T-helper 22 cell (primary cell): Measurements from ENCODE around the gene MACROD2.
"Not testable (repeated sequence)": the region's sequence is repeated elsewhere in the genome, so short reads cannot be mapped to it uniquely, and the experiment has no call there.

ENCODE experiments used
- DNase-seq: peaks from one replicate; pipeline ENCODE4 v3.0.0-alpha.2; 2020; ENCODE audit warnings: low read depth

MACROD2 gene

DNA sequence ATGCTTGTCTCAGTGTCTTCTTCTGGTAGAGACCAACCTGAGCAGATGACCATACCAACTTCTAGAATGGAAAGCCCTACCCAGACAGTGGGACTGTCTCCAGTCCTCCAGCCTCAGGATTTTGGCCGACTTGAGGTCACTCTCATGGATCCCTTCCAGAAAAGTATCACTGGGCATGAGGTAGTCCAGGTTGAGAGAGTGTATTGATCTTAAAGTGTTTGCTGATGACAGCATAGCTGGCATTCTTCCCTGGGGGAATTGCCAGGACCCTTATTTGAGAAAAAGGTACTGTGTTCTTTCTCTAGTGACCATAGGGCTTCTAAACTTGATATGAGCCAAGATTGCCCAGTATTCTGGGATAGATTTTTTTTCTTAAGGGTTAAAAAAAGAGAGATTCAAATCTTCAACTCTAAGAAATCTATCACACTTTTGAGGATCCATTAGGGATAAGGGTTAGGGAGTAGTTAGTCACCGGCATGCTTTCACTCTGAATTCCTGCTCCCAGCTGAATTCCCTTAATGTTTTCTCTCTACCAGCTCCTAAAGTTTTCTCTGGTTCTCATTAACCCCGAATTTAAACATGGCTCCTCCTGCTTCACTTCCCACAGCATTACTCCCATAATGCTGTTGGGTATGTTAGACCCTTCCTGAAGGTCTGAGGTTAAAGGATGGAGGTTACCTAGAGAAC is 415.7 kb downstream of the MACROD2 start:
- no peak for DNase-seq

DNA sequence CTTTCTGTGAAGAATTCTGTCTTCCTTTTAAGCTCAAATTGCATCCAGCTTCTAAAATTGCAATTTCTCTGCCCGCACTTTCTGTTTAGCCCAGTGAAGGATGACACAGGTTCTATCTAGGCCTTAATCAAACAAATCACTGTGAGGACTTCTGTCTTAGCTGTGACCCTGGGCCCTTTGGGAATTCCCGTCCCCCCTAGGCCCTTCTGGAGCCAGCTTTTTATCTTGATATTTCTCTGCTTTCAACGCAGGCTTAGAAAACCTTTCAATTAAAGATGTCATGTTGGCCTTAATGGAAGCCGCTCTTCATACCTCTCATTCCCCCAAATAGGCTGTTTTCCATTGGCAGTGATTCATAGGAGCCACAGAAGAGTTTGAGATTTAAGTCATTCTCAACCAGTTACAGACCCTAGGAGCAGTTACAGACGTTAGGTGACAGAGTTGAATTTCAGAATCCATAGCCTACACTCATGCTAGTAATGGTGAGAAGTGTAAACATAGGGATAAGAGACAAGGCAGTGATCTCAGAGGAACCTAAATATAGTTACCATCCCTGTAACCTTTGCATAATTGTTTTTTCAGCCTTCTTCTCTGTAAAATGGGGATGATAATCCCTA is 416.9 kb downstream of the MACROD2 start:
- no peak for DNase-seq

DNA sequence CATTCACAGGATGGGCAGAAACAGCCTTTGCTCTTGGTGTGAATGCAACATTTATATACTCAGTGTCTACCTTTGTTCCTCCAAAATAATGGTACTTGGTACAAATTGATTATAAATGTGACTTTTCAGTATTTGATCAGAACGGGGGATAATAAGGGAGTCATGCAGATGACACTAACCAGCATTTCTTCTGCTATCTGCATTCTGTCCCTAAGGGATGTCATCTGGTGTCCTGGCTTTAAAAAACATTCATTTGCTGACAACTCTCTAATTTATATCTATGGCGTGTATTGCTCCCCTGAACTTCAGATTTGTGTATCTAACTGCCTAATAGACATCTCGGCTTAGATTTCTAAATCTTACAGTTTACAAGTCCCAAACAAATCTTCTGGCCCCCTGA is 418.5 kb downstream of the MACROD2 start:
- no peak for DNase-seq

DNA sequence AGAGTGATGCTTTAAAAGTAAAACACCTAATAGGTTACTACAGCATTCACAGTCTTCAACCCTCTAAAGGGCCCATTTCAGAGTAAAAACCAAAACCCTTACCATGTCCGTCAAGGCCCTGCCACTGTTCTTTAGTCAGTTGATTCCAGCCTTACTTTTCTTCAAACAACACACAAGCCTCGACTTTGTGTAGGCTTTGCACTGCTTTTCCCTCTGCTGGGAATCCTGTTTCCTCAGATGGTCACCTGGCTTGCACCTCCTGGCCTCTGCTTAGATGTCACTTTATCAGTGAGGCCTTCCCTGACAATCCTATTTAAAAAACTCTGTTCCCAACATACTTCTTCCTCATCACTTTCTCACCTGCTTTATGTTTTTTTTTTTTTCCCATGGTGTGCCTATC is 419.2 kb downstream of the MACROD2 start:
- DNase-seq: no peak

DNA sequence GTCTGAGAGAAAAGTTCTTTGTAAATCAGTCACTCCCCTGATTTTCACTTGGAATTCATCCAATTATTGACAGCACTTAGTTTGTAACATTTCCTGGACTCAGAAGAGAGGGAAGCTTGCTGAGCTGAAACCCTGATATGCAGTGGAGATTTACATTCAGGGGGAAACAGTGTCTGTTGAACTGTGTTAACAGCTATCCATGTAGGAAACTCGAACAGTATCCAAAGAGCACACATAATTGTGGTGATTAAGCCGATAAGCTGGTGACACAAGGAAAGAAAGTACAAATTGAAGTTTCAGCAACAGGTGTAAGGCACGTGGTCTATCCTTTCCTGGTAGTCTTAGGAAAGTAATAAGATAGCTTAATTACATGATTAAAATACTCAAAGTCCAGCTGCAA is 420.2 kb downstream of the MACROD2 start:
- DNase-seq: no peak

DNA sequence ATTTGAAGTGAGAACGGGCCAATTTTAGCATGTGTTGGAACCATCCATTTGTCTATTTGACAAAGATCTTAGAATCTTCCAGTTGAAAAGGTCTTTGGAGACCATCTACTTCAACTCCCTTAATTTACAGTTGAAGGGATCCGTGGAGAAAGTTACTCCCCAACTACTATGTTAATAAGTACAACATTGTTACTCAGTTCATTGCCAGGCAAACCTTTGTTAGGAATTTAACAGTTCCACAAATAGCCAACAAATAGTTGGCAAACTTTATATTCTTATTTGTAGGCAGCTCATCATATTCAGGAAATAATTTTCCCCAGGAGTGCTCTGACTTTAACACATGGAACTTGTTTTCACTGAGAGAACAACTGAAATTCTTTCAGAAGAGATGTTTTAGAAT is 423.1 kb downstream of the MACROD2 start:
- no peak for DNase-seq

DNA sequence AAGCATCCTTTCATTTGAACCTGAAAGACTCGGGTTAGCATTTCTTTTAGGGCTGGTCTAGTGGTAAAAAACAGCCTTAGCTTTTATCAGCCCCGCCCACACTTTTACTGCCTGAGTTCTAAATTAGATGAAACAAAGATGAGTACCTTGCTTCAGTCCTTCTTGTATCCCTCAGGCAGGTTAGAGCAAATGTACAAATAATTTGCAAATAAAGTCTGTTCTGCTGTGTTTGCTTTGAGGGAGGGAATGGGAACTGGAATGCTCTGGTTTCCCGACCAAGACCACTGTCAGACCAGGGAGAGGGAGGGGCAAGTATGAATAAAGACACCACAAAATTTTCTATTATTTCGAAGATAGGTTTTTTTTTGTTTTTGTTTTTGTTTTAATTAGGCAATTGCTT is 427.6 kb downstream of the MACROD2 start:
- no peak for DNase-seq

DNA sequence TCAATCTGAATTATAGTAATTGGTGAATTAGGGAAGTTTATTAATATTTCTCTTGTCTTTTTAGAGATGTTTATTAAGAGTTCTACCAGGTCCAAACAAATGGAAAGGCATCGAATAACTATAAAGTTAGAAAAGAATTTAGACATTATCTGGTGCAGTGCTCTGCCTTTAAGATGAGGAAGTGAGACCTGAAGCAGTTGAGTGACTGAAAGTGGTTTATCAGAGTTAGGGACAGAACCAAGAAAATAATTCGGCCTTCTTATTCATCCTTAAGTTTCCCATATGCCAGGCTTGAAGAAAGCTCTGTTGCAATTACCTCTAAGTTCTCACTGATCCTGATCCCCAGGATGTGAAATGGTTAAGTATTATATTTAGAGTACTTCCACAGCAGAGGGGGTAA is 436.3 kb downstream of the MACROD2 start:
- no peak for DNase-seq

DNA sequence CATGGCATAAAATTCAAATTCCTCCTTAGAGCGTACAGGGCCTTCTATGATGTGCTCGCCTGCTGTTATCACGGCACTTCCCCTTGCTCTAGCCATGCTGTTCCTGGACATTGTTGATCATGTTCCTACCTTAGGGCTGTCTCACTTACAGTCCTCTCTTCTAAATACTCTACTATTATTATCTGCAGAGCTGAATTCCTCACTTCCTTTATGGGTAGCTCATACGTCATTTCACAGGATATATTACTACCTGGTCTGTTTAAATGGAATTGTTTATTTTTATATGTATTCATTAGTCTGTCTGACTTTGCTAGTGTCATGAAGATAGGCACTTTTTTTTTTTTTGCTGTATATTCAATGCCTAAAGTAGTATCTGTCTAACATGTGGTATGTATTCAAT is 436.8 kb downstream of the MACROD2 start:
- no peak for DNase-seq

DNA sequence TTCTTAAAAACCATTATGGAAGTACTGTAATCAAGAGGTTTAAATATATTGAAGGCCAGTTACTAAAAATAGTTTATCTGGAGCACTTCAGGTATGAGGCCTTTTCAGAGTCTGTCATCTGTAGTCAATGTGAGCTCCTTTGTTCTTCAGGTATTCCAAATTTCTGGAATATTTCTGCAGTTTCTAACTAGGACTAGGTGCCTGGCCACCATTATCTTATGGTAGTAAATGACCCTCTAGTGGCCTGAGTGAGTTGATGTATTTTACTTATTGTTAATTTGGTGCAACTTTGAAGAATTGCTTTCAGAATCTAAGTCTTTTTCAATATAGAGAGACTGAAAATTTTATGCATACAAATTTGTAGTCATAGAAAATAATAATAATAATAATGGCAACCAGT is 437.3 kb downstream of the MACROD2 start:
- no peak for DNase-seq

DNA sequence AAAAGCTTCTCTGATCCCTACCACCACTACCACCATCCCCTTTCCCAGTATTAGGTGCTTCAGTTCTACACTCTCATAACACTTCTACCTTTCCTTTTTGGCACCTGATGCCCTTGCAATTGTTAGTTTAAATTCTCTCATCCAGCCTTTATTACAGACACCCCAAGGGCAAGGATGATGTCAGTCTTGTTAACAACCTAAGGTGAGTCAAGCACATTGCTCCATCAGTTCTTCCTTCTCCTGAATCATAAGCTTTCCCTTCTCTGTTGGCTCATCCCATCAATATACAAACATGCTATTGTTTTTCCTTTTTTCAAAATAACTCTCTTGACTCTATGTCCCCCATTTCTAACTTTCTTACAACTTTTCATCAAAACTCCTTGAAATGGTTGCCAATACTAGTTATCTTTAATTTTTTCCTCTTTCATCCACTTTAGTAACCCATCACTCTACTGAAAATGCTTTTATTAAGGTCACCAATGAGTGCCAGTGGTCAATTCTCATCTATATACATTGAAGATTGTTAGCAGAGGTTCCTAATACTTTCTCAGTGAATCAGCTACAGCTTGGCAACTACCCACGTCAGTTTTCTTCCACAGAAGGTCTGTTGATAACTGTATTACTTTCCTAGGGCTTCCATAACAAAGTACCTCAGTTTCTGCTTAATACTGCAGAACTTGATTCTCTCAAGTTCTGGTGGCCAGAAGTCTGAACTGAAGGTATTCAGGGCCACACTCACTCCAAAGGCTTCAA is 439.2 kb downstream of the MACROD2 start:
- DNase-seq: no peak

DNA sequence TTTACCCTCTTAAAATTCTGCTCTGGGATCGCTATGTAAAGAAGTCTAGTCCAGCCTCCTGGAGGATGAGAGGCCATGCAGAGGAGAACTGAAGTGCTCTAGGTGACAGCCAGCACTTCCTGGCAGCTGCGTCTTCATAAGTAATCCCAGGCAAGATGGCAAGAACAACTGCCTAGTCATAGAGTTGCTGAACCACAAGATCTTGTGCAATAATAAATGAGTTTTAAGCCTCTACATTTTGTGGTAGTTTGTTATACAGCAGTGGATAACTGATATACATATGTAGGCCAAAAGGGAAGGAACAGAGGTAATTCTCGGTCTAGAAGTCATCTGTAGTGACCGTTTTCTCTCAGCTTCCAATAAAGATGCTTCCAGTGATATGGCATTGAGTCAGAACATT is 445.9 kb downstream of the MACROD2 start:
- DNase-seq: no peak

DNA sequence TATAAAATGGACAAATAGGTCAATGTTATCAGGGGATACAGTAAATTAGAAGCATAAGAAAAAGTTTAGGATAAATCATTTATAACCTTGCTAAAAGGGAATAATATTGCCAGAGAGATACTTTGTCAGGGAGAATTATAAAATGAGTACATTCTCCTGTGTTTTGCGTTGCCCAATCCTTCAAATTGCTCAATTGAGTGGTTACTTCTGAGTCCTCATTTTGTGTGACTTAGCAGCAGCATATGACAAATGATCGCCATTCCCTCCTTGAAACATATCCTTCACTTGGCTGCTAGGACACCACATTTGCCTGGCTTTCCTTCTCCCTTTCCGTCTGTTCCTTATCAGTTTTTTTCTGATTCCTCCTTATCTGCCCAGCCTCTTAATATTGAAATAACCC is 448.8 kb downstream of the MACROD2 start:
- DNase-seq: no peak

DNA sequence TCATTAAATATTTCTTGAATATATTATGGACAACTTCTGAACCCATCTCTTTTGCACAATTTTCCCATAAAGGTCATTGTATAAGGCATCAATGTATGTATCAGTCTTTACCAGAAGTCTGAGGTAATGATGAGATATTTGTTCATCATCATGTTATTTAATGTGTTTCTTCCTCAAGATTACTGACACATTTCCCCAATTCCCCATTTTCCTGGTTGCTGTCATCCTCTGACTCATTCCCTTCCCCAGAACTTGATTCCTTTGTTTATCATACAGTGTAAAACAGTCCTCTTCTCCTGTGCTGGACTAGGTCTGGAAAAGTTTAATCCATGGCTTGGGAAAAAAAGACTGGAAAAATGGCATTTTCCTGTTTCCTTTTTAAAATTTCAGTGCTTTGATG is 450.0 kb downstream of the MACROD2 start:
- DNase-seq: no peak

DNA sequence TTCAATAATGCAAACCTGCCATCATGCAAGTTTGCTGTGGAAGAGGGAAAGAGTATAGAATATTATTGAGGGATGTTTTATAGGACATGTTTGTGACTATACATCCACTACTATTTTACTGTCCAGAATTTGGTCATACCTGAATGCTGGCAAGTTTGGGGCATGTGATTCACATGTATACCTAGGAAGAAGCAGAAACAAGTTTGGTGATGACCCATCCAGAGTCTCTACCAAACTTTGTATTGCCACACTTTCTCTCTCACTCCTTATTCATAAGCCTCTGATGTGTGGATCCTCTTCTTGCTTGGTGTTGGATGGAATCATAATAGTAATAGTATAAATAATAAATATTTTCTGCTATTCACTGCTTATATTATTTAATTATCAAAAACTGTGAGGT is 450.6 kb downstream of the MACROD2 start:
- no peak for DNase-seq

DNA sequence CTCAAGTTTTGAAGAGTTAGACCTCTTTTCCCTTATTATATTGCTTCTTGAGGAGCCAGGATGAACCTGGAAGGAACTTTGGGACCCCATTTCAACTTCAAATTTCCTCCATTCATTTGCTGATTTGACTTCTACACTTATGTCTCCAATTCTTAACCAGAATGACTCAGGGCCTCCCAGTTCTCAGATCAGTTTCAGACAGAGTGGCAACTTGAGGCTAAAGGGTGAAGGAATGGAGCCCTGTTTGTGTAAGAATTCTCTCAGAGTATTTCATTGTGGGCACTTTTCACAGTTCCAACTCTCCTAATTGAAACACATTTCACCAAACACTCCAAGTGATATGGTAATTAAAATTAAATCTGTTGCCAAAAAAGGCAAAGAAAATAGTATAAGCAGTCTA is 451.1 kb downstream of the MACROD2 start:
- no peak for DNase-seq

DNA sequence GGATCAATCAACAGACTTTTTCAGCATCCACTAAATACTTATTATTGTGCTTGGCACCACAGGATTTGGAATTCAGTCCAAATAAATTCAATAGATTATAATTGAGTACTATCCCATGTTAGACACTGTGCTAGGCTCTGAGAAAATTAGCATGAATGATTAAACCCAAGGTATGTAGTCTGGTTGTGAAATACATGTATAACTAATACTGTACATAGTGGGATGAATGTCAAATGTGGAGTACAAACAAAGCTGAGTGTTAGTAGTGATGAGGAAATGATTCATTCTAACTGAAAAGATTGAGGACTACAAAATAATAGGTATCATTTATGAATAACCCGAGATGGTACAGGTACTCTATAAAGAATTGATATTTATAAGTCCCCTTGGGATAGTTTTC is 454.0 kb downstream of the MACROD2 start:
- DNase-seq: no peak

DNA sequence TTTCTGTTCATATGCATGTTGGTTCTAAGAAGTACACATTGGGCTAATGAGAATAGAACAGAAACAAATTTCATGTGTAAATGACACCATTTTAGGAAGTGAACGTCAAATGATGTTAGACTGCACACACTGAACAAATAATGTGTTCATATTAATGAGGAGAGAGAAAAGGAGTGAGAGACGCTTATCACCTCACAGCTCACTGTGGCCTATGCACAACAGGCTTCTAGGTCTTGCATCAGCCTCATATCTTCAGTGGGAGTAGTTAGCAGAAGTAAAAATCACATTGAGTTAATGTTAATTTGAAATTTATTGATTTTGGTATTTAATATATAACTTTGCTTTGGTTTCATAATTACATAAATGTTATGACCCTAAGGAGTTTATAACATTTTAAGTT is 454.9 kb downstream of the MACROD2 start:
- no peak for DNase-seq

DNA sequence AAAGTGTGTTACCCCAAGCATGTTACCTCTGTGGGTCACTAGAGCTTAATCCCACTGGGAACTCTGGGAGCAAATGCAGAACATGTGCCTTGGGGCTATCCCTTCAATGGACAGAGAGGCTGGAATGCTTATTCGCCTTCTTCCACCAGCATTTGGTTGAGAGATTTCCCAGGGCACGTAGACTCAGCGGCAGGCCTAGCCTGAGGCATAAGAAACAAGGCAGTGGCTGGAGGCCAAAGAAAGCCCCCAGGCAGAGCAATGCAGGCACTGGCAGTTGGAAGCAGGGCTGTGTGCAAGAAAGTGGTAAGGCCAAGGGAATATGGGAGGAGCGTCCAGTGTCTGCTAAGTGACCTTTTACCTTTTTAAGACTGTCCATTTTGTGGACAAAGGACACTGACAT is 456.1 kb downstream of the MACROD2 start:
- DNase-seq: no peak

DNA sequence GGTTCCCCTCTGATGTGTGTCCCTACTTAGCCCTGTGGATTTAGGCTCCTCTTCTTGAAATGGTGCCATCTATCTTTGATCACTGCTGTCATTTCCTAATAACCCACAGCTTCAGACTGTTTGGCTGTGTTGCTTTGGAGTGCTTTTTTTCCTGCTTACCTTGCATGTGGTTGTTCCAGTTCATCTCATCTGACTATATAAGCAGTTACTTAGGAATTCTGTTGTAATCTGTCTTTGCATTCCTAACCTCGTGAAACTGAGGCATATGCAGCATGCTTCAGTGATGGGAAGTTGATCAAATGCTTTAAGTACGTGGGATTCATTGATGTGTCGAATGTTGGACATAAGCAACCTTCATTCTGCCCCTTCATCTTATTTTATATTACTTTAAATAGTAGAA is 457.9 kb downstream of the MACROD2 start:
- no peak for DNase-seq

DNA sequence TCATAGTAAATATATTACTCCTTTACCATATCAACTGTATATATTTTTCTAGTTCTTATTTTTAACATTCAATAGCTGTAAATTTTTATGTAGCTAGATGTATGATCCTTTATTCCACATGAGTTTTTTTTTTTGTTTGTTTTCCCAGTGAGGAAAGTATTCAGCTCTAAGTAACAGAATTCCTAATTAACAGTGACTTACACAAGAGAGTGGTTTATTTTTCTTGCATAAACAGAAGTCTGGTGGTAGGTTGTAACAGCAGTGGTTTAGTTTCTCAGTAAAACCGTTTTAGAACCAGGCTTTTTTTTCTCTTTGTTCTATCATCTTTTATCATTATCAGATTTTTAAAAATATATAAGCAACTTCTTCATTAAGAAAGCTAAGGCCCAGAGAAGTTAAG is 459.0 kb downstream of the MACROD2 start:
- DNase-seq: no peak

DNA sequence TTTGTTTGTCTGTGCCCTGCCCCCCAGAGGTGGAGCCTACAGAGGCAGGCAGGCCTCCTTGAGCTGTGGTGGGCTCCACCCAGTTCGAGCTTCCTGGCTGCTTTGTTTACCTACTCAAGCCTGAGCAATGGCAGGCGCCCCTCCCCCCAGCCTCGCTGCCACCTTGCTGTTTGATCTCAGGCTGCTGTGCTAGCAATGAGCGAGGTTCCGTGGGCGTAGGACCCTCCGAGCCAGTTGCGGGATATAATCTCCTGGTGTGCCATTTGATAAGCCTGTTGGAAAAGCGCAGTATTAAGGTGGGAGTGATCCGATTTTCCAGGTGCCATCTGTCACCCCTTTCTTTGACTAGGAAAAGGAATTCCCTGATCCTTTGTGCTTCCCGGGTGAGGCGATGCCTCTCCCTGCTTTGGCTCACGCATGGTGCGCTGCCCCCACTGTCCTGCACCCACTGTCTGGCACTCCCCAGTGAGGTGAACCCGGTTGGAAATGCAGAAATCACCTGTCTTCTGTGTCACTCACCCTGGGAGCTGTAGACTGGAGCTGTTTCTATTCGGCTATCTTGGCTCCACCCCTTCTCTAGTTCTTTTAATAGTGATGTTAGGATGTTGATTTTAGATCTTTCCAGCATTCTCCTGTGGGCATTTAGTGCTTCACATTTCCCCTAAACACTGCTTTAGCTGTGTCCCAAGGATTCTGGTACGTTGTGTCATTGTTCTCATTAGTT is 471.9 kb downstream of the MACROD2 start:
- not testable (repeated sequence) for DNase-seq
